Lung (tissue), 12 donors: ENCODE data around the gene BAZ1A. TPM values are rescaled to one million over a fixed set of nuclear protein-coding genes. Genes with fewer than 3 reads are reported as not detected.

Source experiments
- ATAC-seq: fragments of 200-7000 bp; cut with Tn5 transposase; one replicate; pipeline ENCODE4 v1.9.1; 2020; ENCODE audit warnings: moderate number of reproducible peaks; ENCODE audit not compliant: insufficient read depth, low FRiP score
- DNase-seq, 3 donors: peaks; one replicate each; pipeline ENCODE4 v3.0.0-alpha.2; 2013 to 2017
- H3K27ac ChIP-seq, 2 donors: one replicate each; pipeline ENCODE4 v1.5.1; 2013; ENCODE audit warnings: mild to moderate bottlenecking in 2 of 2, moderate library complexity in 2 of 2, control low read depth in 1 of 2, inconsistent platforms in 1 of 2, low read depth in 1 of 2, low read length in 1 of 2
- H3K27me3 ChIP-seq, 3 donors: one replicate each; pipeline ENCODE4 v1.5.1; 2013; ENCODE audit warnings: low read length in 2 of 3; ENCODE audit not compliant: control insufficient read depth in 3 of 3, insufficient read depth in 3 of 3
- H3K36me3 ChIP-seq, 4 donors: one replicate each; pipeline ENCODE4 v1.5.1; 2013; ENCODE audit warnings: low read length in 4 of 4, mild to moderate bottlenecking in 1 of 4, moderate library complexity in 1 of 4; ENCODE audit not compliant: control insufficient read depth in 4 of 4, insufficient read depth in 4 of 4
- H3K4me1 ChIP-seq, 5 donors: one replicate each; pipeline ENCODE4 v1.5.1; 2013; ENCODE audit warnings: low read length in 5 of 5, mild to moderate bottlenecking in 2 of 5, moderate library complexity in 1 of 5; ENCODE audit not compliant: control insufficient read depth in 5 of 5, insufficient read depth in 5 of 5
- H3K4me3 ChIP-seq: one replicate; pipeline ENCODE4 v1.5.1; 2013; ENCODE audit warnings: mild to moderate bottlenecking, control low read depth, moderate library complexity
- H3K9ac ChIP-seq, 2 donors: one replicate each; pipeline ENCODE4 v1.5.1; 2013; ENCODE audit warnings: low read length in 2 of 2, control low read depth in 1 of 2; ENCODE audit not compliant: insufficient read depth in 1 of 2
- H3K9me3 ChIP-seq, 4 donors: one replicate each; pipeline ENCODE4 v1.5.1; 2013; ENCODE audit warnings: low read length in 3 of 4, mild to moderate bottlenecking in 1 of 4, moderate library complexity in 1 of 4; ENCODE audit not compliant: control insufficient read depth in 4 of 4, insufficient read depth in 3 of 4
- WGBS, 2 donors: extraction: QIAGEN DNeasy Blood & Tissue Kit; methylation state at CpG; one replicate each; pipeline ENCODE4 v1.1.7; 2013; 5-methylcytosine and 5-hydroxymethylcytosine counted together
- polyA plus RNA-seq, 2 donors: library from polyadenylated mRNA; stranded (reverse); fragments of 200-250 nt; gene quantifications; one replicate each; pipeline ENCODE4 v1.2.1, GENCODE V29; 2013
- total RNA-seq, 2 donors: library from RNA; depleted of rRNA in 1 of 2; stranded (reverse); fragments of >200 nt in 1 of 2; gene quantifications; one replicate each; pipeline ENCODE4 v1.2.1, GENCODE V29; 2014 to 2021
- TF ChIP-seq, protein P1 (sequence below): IDR thresholded peaks from 2 replicates; pipeline ENCODE4 v1.5.1; 2012; ENCODE audit warnings: mild to moderate bottlenecking; ENCODE audit errors: control extremely low read depth, extremely low read depth
- donor health status: control.
- donor health status: control.
- donor health status: Bipolar disorder and iron deficiency.
- donor health status: healthy.
- donor health status: DM: yes; HTN: yes; CAD: no.

BAZ1A gene
- total and polyA plus RNA-seq, 4 donors = 17.2 to 52.4 (median 32.1) TPM

DNA sequence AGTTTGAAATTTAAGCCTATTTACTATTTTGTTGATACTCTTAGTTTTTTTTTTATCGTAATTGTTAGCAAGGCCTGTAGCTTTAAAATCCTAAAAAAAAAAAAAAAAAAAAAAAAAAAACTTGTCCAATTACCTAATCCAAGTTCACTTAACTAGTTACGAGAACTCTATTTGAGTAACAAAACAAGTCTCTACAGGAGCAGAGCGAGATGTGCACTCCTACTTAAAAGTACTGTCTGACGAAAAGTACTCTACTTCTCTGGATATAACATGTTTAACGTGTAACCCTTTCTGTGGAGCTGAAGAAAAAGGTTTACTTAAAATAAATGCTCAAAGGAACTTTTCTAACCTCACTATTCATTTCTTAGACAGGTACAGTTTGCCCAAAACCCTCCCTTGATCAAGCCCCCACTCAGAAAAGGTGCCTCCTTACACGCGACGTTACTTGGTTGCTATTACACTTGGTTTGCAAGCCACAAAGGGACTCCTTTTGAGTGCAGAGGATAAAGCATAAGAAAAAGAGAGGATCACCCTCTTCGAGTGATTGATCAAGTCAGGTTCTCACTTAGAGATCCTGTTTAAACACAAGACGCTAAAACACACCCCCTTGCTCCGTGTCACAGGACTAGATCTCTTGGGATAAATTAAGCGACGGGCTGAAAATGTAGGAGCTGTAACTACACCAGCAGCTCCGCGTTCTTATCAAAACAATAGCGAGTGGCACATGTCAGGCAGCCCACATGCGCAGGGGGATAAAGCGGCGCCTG lies 2.2 kb downstream of the BAZ1A start:
- peak overlapping the region; percentile 96 to 99 for H3K27ac ChIP-seq
- ATAC-seq (no peak), DNase-seq (peak in 2 of 3 donors; percentile 77 to 79)
- peak overlapping the region; percentile 97 for H3K4me3 ChIP-seq
- H3K9me3 ChIP-seq = no peaks in the 10 kb centered on the region
- peak overlapping the region; percentile 80 to 93 for H3K9ac ChIP-seq
- TF ChIP-seq, protein P1, sequence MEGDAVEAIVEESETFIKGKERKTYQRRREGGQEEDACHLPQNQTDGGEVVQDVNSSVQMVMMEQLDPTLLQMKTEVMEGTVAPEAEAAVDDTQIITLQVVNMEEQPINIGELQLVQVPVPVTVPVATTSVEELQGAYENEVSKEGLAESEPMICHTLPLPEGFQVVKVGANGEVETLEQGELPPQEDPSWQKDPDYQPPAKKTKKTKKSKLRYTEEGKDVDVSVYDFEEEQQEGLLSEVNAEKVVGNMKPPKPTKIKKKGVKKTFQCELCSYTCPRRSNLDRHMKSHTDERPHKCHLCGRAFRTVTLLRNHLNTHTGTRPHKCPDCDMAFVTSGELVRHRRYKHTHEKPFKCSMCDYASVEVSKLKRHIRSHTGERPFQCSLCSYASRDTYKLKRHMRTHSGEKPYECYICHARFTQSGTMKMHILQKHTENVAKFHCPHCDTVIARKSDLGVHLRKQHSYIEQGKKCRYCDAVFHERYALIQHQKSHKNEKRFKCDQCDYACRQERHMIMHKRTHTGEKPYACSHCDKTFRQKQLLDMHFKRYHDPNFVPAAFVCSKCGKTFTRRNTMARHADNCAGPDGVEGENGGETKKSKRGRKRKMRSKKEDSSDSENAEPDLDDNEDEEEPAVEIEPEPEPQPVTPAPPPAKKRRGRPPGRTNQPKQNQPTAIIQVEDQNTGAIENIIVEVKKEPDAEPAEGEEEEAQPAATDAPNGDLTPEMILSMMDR = no peak
- H3K4me1 ChIP-seq = peaks cover 0 to 12% (median 3%) of the 10 kb centered on the region in 5 donors
- H3K36me3 ChIP-seq = peaks cover 0 to 4% (median 0%) of the 10 kb centered on the region in 4 donors
- 1 to 3% methylated on average over 19 of the region's 19 CpGs for WGBS, 2 donors
- no peaks in the 10 kb centered on the region for H3K27me3 ChIP-seq

DNA sequence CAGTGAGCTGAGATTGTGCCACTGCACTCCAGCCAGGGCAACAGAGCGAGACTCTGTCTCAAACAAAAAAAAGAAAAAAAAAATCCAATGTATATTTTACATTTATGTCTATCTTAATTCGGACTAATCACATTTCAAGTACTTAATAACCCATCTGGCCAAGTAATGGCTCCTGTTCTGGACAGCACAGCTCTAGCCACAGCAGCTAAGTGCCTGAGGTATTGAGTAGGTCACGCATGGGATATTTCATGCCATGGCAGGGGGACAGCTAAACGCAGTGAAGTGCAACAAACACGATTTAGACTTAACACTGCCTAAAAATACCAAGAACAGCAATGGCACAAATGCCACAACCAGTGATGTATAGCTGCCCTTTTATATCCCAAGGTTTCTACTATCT lies 8.0 kb downstream of the BAZ1A start:
- Histone ChIP-seq H3K27ac (no peak overlapping the region), H3K9ac (no peak overlapping the region), H3K36me3 (peaks cover 0 to 4% (median 2%) of the 10 kb centered on the region in 4 donors), H3K27me3 (no peaks in the 10 kb centered on the region), H3K4me3 (no peak overlapping the region), H3K9me3 (no peaks in the 10 kb centered on the region), H3K4me1 (peaks cover under 1 to 4% (median 2%) of the 10 kb centered on the region in 5 donors)
- WGBS, 2 donors = 94 to 96% methylated on average over 5 of the region's 5 CpGs
- DNase-seq (no peak), ATAC-seq (no peak)
- TF ChIP-seq, protein P1 = no peak

DNA sequence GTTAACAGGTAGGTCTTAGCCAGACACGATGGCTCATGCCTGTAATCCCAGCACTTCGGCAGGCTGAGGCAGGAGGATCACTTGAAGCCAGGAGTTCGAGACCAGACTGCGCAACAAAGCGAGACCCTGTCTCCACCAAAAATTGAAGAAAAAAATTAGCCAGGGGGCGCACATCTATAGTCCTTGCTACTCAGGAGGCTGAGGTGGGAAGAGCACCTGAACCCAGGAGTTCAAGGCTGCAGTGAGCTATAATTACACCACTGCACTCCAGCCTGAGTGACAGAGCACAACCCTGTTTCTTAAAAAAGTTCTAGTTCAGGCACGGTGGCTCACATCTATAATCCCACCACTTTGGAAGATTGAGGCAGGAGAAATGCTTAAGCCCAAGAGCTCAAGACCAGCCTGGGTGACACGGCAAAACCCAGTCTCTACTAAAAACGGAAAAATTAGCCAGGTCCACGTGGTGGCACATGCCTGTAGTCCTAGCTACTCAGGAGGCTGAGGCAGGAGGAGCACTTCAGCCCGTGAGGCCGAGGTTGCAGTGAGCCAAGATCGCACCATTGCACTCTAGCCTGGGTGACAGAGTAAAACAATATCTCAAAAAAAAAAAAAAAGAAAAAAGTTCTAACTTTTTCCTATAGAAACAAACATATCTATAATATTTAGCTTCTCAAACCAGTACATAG lies 9.1 kb downstream of the BAZ1A start:
- 91 to 95% methylated on average over 13 of the region's 13 CpGs for WGBS, 2 donors
- TF ChIP-seq, protein P1 = no peak
- no peak for ATAC-seq
- Histone ChIP-seq H3K4me1 (peaks cover 0 to 4% (median 0%) of the 10 kb centered on the region in 5 donors), H3K36me3 (peaks cover 0 to 7% (median 2%) of the 10 kb centered on the region in 4 donors), H3K27ac (no peak overlapping the region), H3K9me3 (no peaks in the 10 kb centered on the region), H3K27me3 (no peaks in the 10 kb centered on the region), H3K9ac (no peak overlapping the region), H3K4me3 (no peak overlapping the region)
- DNase-seq = no peak
